ENCODE measurements around the gene CDH16. TPM values are rescaled to one million over a fixed set of nuclear protein-coding genes. Genes with fewer than 3 reads are reported as not detected.
A peak's percentile ranks its signal among the peaks of the same experiment; 100 is the strongest.

CDH16 gene
- total RNA-seq, 2 donors from 2014 or later: not detected

GRCh38 chr16:66948134-66948836, 29.6 kb upstream of the CDH16 start:
- H3K4me3 ChIP-seq (ENCODE audit: low read length): no peak overlapping the region
- peaks cover 13% of the 10 kb centered on the region for H3K9me3 Mint-ChIP-seq
- H3K4me1 Mint-ChIP-seq: peaks cover 6% of the 10 kb centered on the region
- no peak overlapping the region for H3K9ac ChIP-seq (ENCODE audit: extremely low read depth, low read length, poor library complexity, severe bottlenecking)
- H3K27ac Mint-ChIP-seq: no peak overlapping the region
- peaks cover 14% of the 10 kb centered on the region for H3K9me3 ChIP-seq (ENCODE audit: control insufficient read depth, low read length)
- TF ChIP-seq CTCF (conservative IDR thresholded peaks at IDR 0.05): no peak
- DNase-seq: peak; percentile 63
- H3K27me3 ChIP-seq (ENCODE audit: control insufficient read depth, insufficient read depth, low read length, poor library complexity, severe bottlenecking): peaks cover 33% of the 10 kb centered on the region
- H3K27me3 Mint-ChIP-seq (ENCODE audit: insufficient read depth): peaks cover 13% of the 10 kb centered on the region
- H3K36me3 Mint-ChIP-seq (ENCODE audit: low read depth): peaks cover 6% of the 10 kb centered on the region
- H3K4me1 ChIP-seq (ENCODE audit: control insufficient read depth, insufficient read depth, low read length): no peaks in the 10 kb centered on the region
- 63 to 78% methylated on average over 15 to 44 of the region's 44 CpGs for WGBS, 2 experiments (ENCODE audit: insufficient coverage in 1 of 2, insufficient read length in 1 of 2)
- H3K4me3 Mint-ChIP-seq: no peak overlapping the region
- H3K27ac ChIP-seq (ENCODE audit: low read depth, low read length): no peak overlapping the region
- H3K36me3 ChIP-seq (ENCODE audit: control insufficient read depth, insufficient read depth, low read length): no peaks in the 10 kb centered on the region

GRCh38 chr16:66947302-66948065, 28.8 kb upstream of the CDH16 start:
- H3K9me3 ChIP-seq (ENCODE audit: control insufficient read depth, low read length): peaks cover 14% of the 10 kb centered on the region
- Mint-ChIP-seq H3K27ac (no peak overlapping the region), H3K36me3 (ENCODE audit: low read depth) (peaks cover 13% of the 10 kb centered on the region), H3K9me3 (peaks cover 11% of the 10 kb centered on the region), H3K4me3 (no peak overlapping the region), H3K27me3 (ENCODE audit: insufficient read depth) (peaks cover 13% of the 10 kb centered on the region), H3K4me1 (no peaks in the 10 kb centered on the region)
- peak; percentile 95 for DNase-seq
- peaks cover 33% of the 10 kb centered on the region for H3K27me3 ChIP-seq (ENCODE audit: control insufficient read depth, insufficient read depth, low read length, poor library complexity, severe bottlenecking)
- no peaks in the 10 kb centered on the region for H3K4me1 ChIP-seq (ENCODE audit: control insufficient read depth, insufficient read depth, low read length)
- H3K27ac ChIP-seq (ENCODE audit: low read depth, low read length): no peak overlapping the region
- WGBS, 2 experiments (ENCODE audit: insufficient coverage in 1 of 2, insufficient read length in 1 of 2): 62 to 78% methylated on average over 7 to 16 of the region's 23 CpGs
- no peak overlapping the region for H3K4me3 ChIP-seq (ENCODE audit: low read length)
- H3K36me3 ChIP-seq (ENCODE audit: control insufficient read depth, insufficient read depth, low read length): peaks cover 1% of the 10 kb centered on the region
- H3K9ac ChIP-seq (ENCODE audit: extremely low read depth, low read length, poor library complexity, severe bottlenecking): no peak overlapping the region
- peak; percentile 93 for TF ChIP-seq CTCF (conservative IDR thresholded peaks at IDR 0.05)

GRCh38 chr16:66946974-66947301, 28.3 kb upstream of the CDH16 start:
- Histone ChIP-seq H3K36me3 (ENCODE audit: control insufficient read depth, insufficient read depth, low read length) (peaks cover 6% of the 10 kb centered on the region), H3K4me1 (ENCODE audit: control insufficient read depth, insufficient read depth, low read length) (no peaks in the 10 kb centered on the region), H3K27me3 (ENCODE audit: control insufficient read depth, insufficient read depth, low read length, poor library complexity, severe bottlenecking) (peaks cover 33% of the 10 kb centered on the region), H3K4me3 (ENCODE audit: low read length) (no peak overlapping the region), H3K27ac (ENCODE audit: low read depth, low read length) (no peak overlapping the region), H3K9ac (ENCODE audit: extremely low read depth, low read length, poor library complexity, severe bottlenecking) (no peak overlapping the region), H3K9me3 (ENCODE audit: control insufficient read depth, low read length) (peaks cover 10% of the 10 kb centered on the region)
- peaks cover 13% of the 10 kb centered on the region for H3K27me3 Mint-ChIP-seq (ENCODE audit: insufficient read depth)
- H3K4me1 Mint-ChIP-seq: no peaks in the 10 kb centered on the region
- no peak overlapping the region for H3K27ac Mint-ChIP-seq
- H3K9me3 Mint-ChIP-seq: peaks cover 10% of the 10 kb centered on the region
- peaks cover 18% of the 10 kb centered on the region for H3K36me3 Mint-ChIP-seq (ENCODE audit: low read depth)
- no peak for DNase-seq
- no peak for TF ChIP-seq CTCF (conservative IDR thresholded peaks at IDR 0.05)
- 61 to 65% methylated on average over 5 of the region's 5 CpGs for WGBS, 2 experiments (ENCODE audit: insufficient coverage in 1 of 2, insufficient read length in 1 of 2)
- no peak overlapping the region for H3K4me3 Mint-ChIP-seq

Data from endodermal cell (in vitro differentiated cells).